Measurements from ENCODE around the gene ALG10B. TPM values are rescaled to one million over a fixed set of nuclear protein-coding genes. Genes with fewer than 3 reads are reported as not detected.
"Not testable (repeated sequence)": the region's sequence is repeated elsewhere in the genome, so short reads cannot be mapped to it uniquely, and the experiment has no call there.

The ALG10B gene
- polyA plus RNA-seq, 1 donor (not counting 4 experiments of a cell fraction or from before 2014, with no cell fraction given): 4.5 TPM

GRCh38 chr12:38350342-38351174 lies 34.0 kb downstream of the ALG10B start:
- no peaks in the 10 kb centered on the region for H3K4me1 ChIP-seq (ENCODE audit: control insufficient read depth, extremely low read depth, insufficient read depth, low read length)
- no peaks in the 10 kb centered on the region for H3K79me2 ChIP-seq (ENCODE audit: control insufficient read depth, insufficient read depth, low read length)
- no peak overlapping the region for H3K27ac ChIP-seq (ENCODE audit: control insufficient read depth, insufficient read depth, low read length)
- H3K27me3 ChIP-seq (ENCODE audit: control insufficient read depth, extremely low read depth, insufficient read depth, low read length): no peaks in the 10 kb centered on the region
- no peaks in the 10 kb centered on the region for H3K9me3 ChIP-seq (ENCODE audit: control insufficient read depth, low read depth, low read length)
- no peaks in the 10 kb centered on the region for H3K9me1 ChIP-seq (ENCODE audit: control insufficient read depth, extremely low read depth, insufficient read depth, low read length)
- no peak overlapping the region for H3K9ac ChIP-seq (ENCODE audit: control insufficient read depth, extremely low read depth, insufficient read depth, low read length)
- H3K4me3 ChIP-seq (ENCODE audit: control insufficient read depth in 2 of 3, extremely low read depth in 1 of 3, insufficient read depth in 2 of 3, low read depth in 1 of 3, low read length in 3 of 3): no peak overlapping the region
- H2AFZ ChIP-seq (ENCODE audit: control insufficient read depth, low read length): no peak overlapping the region
- no peak for FAIRE-seq
- dilution Hi-C loops (cut with MboI; ENCODE audit: extremely low pct_ligation_motif_present, low sequenced_read_pairs): no loop called here
- no peak overlapping the region for H3K4me2 ChIP-seq (ENCODE audit: control insufficient read depth, extremely low read depth, insufficient read depth, low read depth, low read length)
- H3K36me3 ChIP-seq (ENCODE audit: control insufficient read depth in 2 of 2, extremely low read depth in 1 of 2, insufficient read depth in 2 of 2, low read length in 2 of 2): no peaks in the 10 kb centered on the region
- no peaks in the 10 kb centered on the region for H4K20me1 ChIP-seq (ENCODE audit: control insufficient read depth, extremely low read depth, insufficient read depth, low read length)
- TF ChIP-seq CTCF (optimal IDR thresholded peaks at IDR 0.05 in 1 of 3, IDR thresholded peaks at IDR 0.05 in 1 of 3, conservative IDR thresholded peaks at IDR 0.05 in 1 of 3; ENCODE audit: extremely low read depth in 1 of 3, insufficient read depth in 2 of 3, low read length in 3 of 3) (no peak), EZH2 (IDR thresholded peaks at IDR 0.05; ENCODE audit: low read length) (no peak)
- no peak for DNase-seq (ENCODE audit: low read depth, low spot score)

- H3K27me3 ChIP-seq (ENCODE audit: control insufficient read depth, extremely low read depth, insufficient read depth, low read length); H3K27ac ChIP-seq (ENCODE audit: control insufficient read depth, insufficient read depth, low read length); H3K4me1 ChIP-seq (ENCODE audit: control insufficient read depth, extremely low read depth, insufficient read depth, low read length); FAIRE-seq; H4K20me1 ChIP-seq (ENCODE audit: control insufficient read depth, extremely low read depth, insufficient read depth, low read length); H3K9ac ChIP-seq (ENCODE audit: control insufficient read depth, extremely low read depth, insufficient read depth, low read length); DNase-seq (ENCODE audit: low read depth, low spot score); H3K36me3 ChIP-seq (ENCODE audit: control insufficient read depth in 2 of 2, extremely low read depth in 1 of 2, insufficient read depth in 2 of 2, low read length in 2 of 2); H3K9me1 ChIP-seq (ENCODE audit: control insufficient read depth, extremely low read depth, insufficient read depth, low read length); H3K4me2 ChIP-seq (ENCODE audit: control insufficient read depth, extremely low read depth, insufficient read depth, low read depth, low read length); H3K4me3 ChIP-seq (ENCODE audit: control insufficient read depth in 2 of 3, extremely low read depth in 1 of 3, insufficient read depth in 2 of 3, low read depth in 1 of 3, low read length in 3 of 3); H2AFZ ChIP-seq (ENCODE audit: control insufficient read depth, low read length); H3K9me3 ChIP-seq (ENCODE audit: control insufficient read depth, low read depth, low read length); H3K79me2 ChIP-seq (ENCODE audit: control insufficient read depth, insufficient read depth, low read length); dilution Hi-C loops (cut with MboI; ENCODE audit: extremely low pct_ligation_motif_present, low sequenced_read_pairs): not testable (repeated sequence)
These were observed 34.6 kb downstream of the ALG10B start for GRCh38 chr12:38351175-38351508.

- H3K9ac ChIP-seq (ENCODE audit: control insufficient read depth, extremely low read depth, insufficient read depth, low read length): no peak overlapping the region
- no peak overlapping the region for H3K4me3 ChIP-seq (ENCODE audit: control insufficient read depth in 2 of 3, extremely low read depth in 1 of 3, insufficient read depth in 2 of 3, low read depth in 1 of 3, low read length in 3 of 3)
- H3K9me3 ChIP-seq (ENCODE audit: control insufficient read depth, low read depth, low read length): no peaks in the 10 kb centered on the region
- no peaks in the 10 kb centered on the region for H3K9me1 ChIP-seq (ENCODE audit: control insufficient read depth, extremely low read depth, insufficient read depth, low read length)
- H4K20me1 ChIP-seq (ENCODE audit: control insufficient read depth, extremely low read depth, insufficient read depth, low read length): no peaks in the 10 kb centered on the region
- H2AFZ ChIP-seq (ENCODE audit: control insufficient read depth, low read length): no peak overlapping the region
- H3K36me3 ChIP-seq (ENCODE audit: control insufficient read depth in 2 of 2, extremely low read depth in 1 of 2, insufficient read depth in 2 of 2, low read length in 2 of 2): no peaks in the 10 kb centered on the region
- TF ChIP-seq EZH2 (IDR thresholded peaks at IDR 0.05; ENCODE audit: low read length): no peak
- TF ChIP-seq CTCF (optimal IDR thresholded peaks at IDR 0.05 in 1 of 3, IDR thresholded peaks at IDR 0.05 in 1 of 3, conservative IDR thresholded peaks at IDR 0.05 in 1 of 3; ENCODE audit: extremely low read depth in 1 of 3, insufficient read depth in 2 of 3, low read length in 3 of 3): no peak
- no peaks in the 10 kb centered on the region for H3K79me2 ChIP-seq (ENCODE audit: control insufficient read depth, insufficient read depth, low read length)
- H3K27me3 ChIP-seq (ENCODE audit: control insufficient read depth, extremely low read depth, insufficient read depth, low read length): no peaks in the 10 kb centered on the region
- FAIRE-seq (no peak), DNase-seq (ENCODE audit: low read depth, low spot score) (no peak)
- no peak overlapping the region for H3K27ac ChIP-seq (ENCODE audit: control insufficient read depth, insufficient read depth, low read length)
- dilution Hi-C loops (cut with MboI; ENCODE audit: extremely low pct_ligation_motif_present, low sequenced_read_pairs): no loop called here
- H3K4me2 ChIP-seq (ENCODE audit: control insufficient read depth, extremely low read depth, insufficient read depth, low read depth, low read length): no peak overlapping the region
- no peaks in the 10 kb centered on the region for H3K4me1 ChIP-seq (ENCODE audit: control insufficient read depth, extremely low read depth, insufficient read depth, low read length)
These were observed 50.9 kb downstream of the ALG10B start for GRCh38 chr12:38367506-38367905.
